Esophagus squamous epithelium (tissue), 5 donors: ENCODE data around the gene TFAM. TPM values are rescaled to one million over a fixed set of nuclear protein-coding genes. Genes with fewer than 3 reads are reported as not detected.

ENCODE experiments used
- DNase-seq: peaks from one replicate; lab custom pipeline; 2025; lab: John Stamatoyannopoulos, UW
- H3K27ac ChIP-seq, 4 donors: fragments of 200-600 bp; sonication (generic); one replicate each; pipeline ENCODE4 v1.5.1; 2016 to 2019; ENCODE audit warnings: mild to moderate bottlenecking in 1 of 4
- H3K27me3 ChIP-seq, 4 donors: fragments of 200-600 bp; sonication (generic); 1 replicate in 3 of 4; 2 replicates in 1 of 4; pipeline versions ENCODE4 v1.5.1 to v1.6.0; 2017 to 2021; ENCODE audit warnings: antibody characterized with exemption in 1 of 4
- H3K36me3 ChIP-seq, 3 donors: fragments of 200-600 bp; sonication (generic); one replicate each; pipeline ENCODE4 v1.5.1; 2016 to 2019
- H3K4me1 ChIP-seq, 3 donors: fragments of 200-600 bp; sonication (generic); one replicate each; pipeline ENCODE4 v1.5.1; 2017 to 2019
- H3K4me3 ChIP-seq, 4 donors: fragments of 200-600 bp; sonication (generic); 1 replicate in 3 of 4; 2 replicates in 1 of 4; pipeline ENCODE4 v1.5.1; 2016 to 2019; ENCODE audit warnings: mild to moderate bottlenecking in 2 of 4, moderate library complexity in 1 of 4
- H3K9me3 ChIP-seq, 3 donors: fragments of 200-600 bp; sonication (generic); one replicate each; pipeline ENCODE4 v1.5.1; 2016 to 2019
- POLR2A ChIP-seq, 4 donors: fragments of 450-650 bp; IDR thresholded peaks; one replicate each; pipeline ENCODE4 v1.6.1; 2017; ENCODE audit warnings: antibody characterized with exemption in 4 of 4, mild to moderate bottlenecking in 4 of 4, moderate library complexity in 3 of 4
- WGBS, 2 donors: methylation state at CpG; one replicate each; pipeline ENCODE4 v1.1.5; 2018; 5-methylcytosine and 5-hydroxymethylcytosine counted together
- intact Hi-C: fragments of 100-400 bp; cut with DNase I; formaldehyde crosslinking; loops from one replicate; pipeline ENCODE4 v1.15.0; 2022
- total RNA-seq, 4 donors: library from RNA; depleted of rRNA; stranded (reverse); fragments of >200 nt; gene quantifications; one replicate each; pipeline ENCODE4 v1.1.0, GENCODE V29; 2016
- TF ChIP-seq, protein P1 (sequence below), 6 experiments: fragments of 450-650 bp in 4 of 6; fragments of 200-600 bp in 2 of 6; sonication (generic) in 2 of 6; IDR thresholded peaks; one replicate each; pipeline ENCODE4 v1.5.1; 2016 to 2019; ENCODE audit warnings: antibody characterized with exemption in 6 of 6, mild to moderate bottlenecking in 4 of 6, moderate library complexity in 4 of 6
- donor health status: DM: yes; HTN: yes; CAD: no.

The TFAM gene
- total RNA-seq, 4 donors from 2014 or later: 7.2 to 32.8 (median 19.0) TPM

DNA sequence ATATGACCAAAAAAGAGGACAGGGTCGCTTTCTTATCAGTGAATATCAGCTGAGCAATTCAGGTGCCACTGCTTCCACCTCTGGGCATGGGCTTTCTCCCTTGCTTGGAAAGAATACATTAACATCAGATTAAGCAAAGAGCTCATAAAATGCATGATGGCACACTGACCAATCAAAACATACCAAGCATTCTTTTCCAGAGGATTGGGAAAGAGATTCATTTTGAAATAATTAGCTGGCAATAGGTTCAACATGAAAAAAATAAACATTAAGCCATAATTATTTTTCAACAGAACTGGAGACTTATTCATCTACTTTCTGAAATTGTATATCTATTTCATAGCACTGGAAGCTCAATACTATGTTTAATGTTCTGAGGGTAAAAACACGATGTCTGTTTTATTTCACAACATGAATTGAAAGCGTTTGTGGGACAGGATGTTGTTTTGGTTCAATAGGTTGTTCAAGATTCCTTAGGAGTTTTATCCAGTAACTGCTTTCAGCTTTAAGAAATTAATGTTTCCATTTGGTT, 53.2 kb downstream of the TFAM start:
- intact Hi-C loops: no loop called here
- WGBS, 2 donors: 60 to 69% methylated on average over 3 of the region's 3 CpGs
- Histone ChIP-seq H3K9me3 (no peaks in the 10 kb centered on the region), H3K36me3 (no peaks in the 10 kb centered on the region), H3K4me3 (no peak overlapping the region), H3K4me1 (peaks cover 0 to 12% (median 8%) of the 10 kb centered on the region in 3 donors), H3K27ac (no peak overlapping the region), H3K27me3 (no peaks in the 10 kb centered on the region)
- DNase-seq: no peak
- TF ChIP-seq, protein P1, sequence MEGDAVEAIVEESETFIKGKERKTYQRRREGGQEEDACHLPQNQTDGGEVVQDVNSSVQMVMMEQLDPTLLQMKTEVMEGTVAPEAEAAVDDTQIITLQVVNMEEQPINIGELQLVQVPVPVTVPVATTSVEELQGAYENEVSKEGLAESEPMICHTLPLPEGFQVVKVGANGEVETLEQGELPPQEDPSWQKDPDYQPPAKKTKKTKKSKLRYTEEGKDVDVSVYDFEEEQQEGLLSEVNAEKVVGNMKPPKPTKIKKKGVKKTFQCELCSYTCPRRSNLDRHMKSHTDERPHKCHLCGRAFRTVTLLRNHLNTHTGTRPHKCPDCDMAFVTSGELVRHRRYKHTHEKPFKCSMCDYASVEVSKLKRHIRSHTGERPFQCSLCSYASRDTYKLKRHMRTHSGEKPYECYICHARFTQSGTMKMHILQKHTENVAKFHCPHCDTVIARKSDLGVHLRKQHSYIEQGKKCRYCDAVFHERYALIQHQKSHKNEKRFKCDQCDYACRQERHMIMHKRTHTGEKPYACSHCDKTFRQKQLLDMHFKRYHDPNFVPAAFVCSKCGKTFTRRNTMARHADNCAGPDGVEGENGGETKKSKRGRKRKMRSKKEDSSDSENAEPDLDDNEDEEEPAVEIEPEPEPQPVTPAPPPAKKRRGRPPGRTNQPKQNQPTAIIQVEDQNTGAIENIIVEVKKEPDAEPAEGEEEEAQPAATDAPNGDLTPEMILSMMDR (IDR thresholded peaks at IDR 0.05): no peak
- no peak for TF ChIP-seq POLR2A (IDR thresholded peaks at IDR 0.05)

DNA sequence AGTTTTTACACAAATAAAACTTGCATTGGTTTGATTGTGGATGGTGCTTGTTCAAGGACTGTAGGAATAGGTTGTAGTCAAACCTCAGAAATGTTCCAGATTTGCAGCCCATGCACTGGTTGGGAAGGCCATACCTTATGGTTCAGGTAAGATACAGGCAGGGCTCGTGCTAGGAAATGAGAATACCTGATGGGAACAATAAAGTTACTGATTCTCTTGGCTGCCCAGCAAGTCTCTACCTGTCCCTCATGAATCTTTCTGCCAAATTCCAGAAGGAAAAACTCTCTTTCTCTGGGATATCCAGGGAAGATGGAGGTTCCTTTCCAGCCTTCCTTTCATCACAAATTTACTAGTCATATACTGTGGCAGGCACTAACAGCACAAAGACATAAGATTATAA, 53.8 kb downstream of the TFAM start:
- peaks cover 0 to 12% (median 8%) of the 10 kb centered on the region in 3 donors for H3K4me1 ChIP-seq
- H3K27ac ChIP-seq: no peak overlapping the region
- 40 to 60% methylated on average over 1 of the region's 1 CpG for WGBS, 2 donors
- H3K36me3 ChIP-seq: no peaks in the 10 kb centered on the region
- no peak for DNase-seq
- intact Hi-C loops: no loop called here
- no peaks in the 10 kb centered on the region for H3K9me3 ChIP-seq
- no peak for TF ChIP-seq POLR2A (IDR thresholded peaks at IDR 0.05)
- TF ChIP-seq, protein P1 (IDR thresholded peaks at IDR 0.05): no peak
- no peaks in the 10 kb centered on the region for H3K27me3 ChIP-seq
- H3K4me3 ChIP-seq: no peak overlapping the region

DNA sequence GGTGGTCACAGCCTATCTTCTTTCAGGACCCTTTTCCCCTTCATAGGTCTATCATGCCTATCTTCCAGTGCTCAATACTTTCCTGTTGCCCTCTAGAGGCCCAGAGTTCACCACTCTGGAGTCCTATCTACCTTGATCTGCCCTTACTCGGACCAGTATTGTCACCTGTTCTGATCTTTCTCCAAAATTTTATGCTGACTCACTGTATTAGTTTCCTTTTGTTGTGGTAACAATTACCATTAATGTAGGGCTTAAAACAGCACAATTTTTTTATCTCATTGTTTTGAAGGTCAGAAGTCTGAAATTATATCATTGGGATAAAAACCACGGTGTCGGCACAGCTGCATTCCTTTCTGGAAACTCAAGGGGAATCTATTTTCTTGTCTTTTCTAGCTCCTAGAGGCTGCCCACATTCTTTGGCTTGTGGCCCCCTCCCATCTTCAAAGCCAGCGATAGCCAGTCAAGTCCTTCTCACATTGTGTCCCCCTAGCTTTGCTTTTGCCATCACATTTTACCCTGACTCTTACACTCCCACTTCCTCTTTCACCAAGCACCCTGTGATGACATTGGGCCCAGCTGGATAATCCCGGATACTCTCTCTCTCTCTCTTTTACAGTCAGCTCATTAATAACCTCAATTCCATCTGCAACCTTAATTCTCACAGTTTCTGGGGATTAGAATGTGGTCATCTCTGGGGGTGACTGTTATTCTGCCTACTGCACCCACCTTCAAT, 54.6 kb downstream of the TFAM start:
- Histone ChIP-seq H3K27ac (no peak overlapping the region), H3K27me3 (no peaks in the 10 kb centered on the region), H3K4me3 (no peak overlapping the region), H3K36me3 (no peaks in the 10 kb centered on the region), H3K9me3 (no peaks in the 10 kb centered on the region), H3K4me1 (peaks cover 0 to 12% (median 8%) of the 10 kb centered on the region in 3 donors)
- 75 to 94% methylated on average over 5 of the region's 5 CpGs for WGBS, 2 donors
- intact Hi-C loops: no loop called here
- DNase-seq: no peak
- no peak for TF ChIP-seq POLR2A (IDR thresholded peaks at IDR 0.05)
- TF ChIP-seq, protein P1 (IDR thresholded peaks at IDR 0.05): no peak

DNA sequence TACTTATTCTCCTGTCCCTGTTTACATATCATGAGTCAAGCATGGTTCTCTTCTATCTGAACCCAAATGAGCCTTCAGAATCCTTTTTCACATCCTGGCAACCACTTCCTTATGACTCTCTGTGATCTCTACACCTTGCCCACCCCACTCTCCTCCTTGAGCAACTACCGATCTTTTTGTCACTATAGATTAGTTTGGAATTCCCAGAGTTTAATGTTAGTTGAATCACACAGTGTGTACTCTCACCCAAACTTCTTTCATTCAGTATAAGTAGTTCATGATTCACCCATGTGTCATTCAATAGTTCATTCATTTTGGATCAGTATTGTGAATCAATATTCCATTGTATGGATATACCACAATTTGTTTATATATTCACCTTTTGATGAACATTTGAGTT, 55.3 kb downstream of the TFAM start:
- no peak overlapping the region for H3K27ac ChIP-seq
- 0 to 65% methylated on average over 1 of the region's 1 CpG for WGBS, 2 donors
- TF ChIP-seq, protein P1 (IDR thresholded peaks at IDR 0.05): no peak
- TF ChIP-seq POLR2A (IDR thresholded peaks at IDR 0.05): no peak
- peaks cover 0 to 8% (median 7%) of the 10 kb centered on the region in 3 donors for H3K4me1 ChIP-seq
- H3K27me3 ChIP-seq: no peaks in the 10 kb centered on the region
- no peak overlapping the region for H3K4me3 ChIP-seq
- no peaks in the 10 kb centered on the region for H3K36me3 ChIP-seq
- no peaks in the 10 kb centered on the region for H3K9me3 ChIP-seq
- no peak for DNase-seq
- intact Hi-C loops: no loop called here

DNA sequence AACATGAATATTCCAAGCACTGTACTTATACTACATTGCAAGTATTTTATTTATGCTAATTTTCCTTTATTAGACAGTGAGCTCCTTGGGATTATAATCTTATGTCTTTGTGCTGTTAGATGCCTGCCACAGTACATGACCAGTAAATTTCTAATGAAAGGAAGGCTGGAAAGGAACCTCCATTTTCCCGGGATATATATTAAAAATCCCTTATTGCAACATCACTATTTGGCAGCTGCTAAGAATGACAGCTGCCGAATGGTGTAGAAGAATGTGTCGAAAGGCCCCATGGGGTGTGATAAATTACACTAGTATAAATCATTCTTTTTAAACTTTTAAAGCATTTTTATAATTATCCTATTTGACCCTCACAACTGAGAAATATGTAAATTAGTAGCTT, 59.1 kb downstream of the TFAM start:
- no peaks in the 10 kb centered on the region for H3K4me1 ChIP-seq
- TF ChIP-seq POLR2A (IDR thresholded peaks at IDR 0.05): no peak
- TF ChIP-seq, protein P1 (IDR thresholded peaks at IDR 0.05): no peak
- H3K4me3 ChIP-seq: no peak overlapping the region
- no peak overlapping the region for H3K27ac ChIP-seq
- WGBS, 2 donors: 51 to 56% methylated on average over 3 of the region's 3 CpGs
- intact Hi-C loops: no loop called here
- no peaks in the 10 kb centered on the region for H3K9me3 ChIP-seq
- no peaks in the 10 kb centered on the region for H3K27me3 ChIP-seq
- DNase-seq: no peak
- no peaks in the 10 kb centered on the region for H3K36me3 ChIP-seq
